Right atrium auricular region (tissue), 2 donors: ENCODE results near the gene CDCA8. TPM values are rescaled to one million over a fixed set of nuclear protein-coding genes. Genes with fewer than 3 reads are reported as not detected.
A peak's percentile ranks its signal among the peaks of the same experiment; 100 is the strongest.

ENCODE experiments used
- DNase-seq: peaks from one replicate; pipeline ENCODE4 v3.0.0-alpha.2; 2019; ENCODE audit warnings: low spot score
- H3K27ac ChIP-seq, 2 donors: fragments of 200-600 bp; sonication (generic); 1 replicate in 1 of 2; 2 replicates in 1 of 2; pipeline ENCODE4 v1.5.1; 2016 to 2019
- H3K27me3 ChIP-seq, 2 donors: fragments of 200-600 bp; sonication (generic); one replicate each; pipeline versions ENCODE4 v1.5.1 to v1.6.0; 2017 to 2019
- H3K36me3 ChIP-seq: fragments of 200-600 bp; sonication (generic); one replicate; pipeline ENCODE4 v1.5.1; 2016
- H3K4me1 ChIP-seq, 2 donors: fragments of 200-600 bp; sonication (generic); one replicate each; pipeline versions ENCODE4 v1.5.1 to v1.6.0; 2017 to 2019
- H3K4me3 ChIP-seq, 2 donors: fragments of 200-600 bp; sonication (generic); 1 replicate in 1 of 2; 2 replicates in 1 of 2; pipeline ENCODE4 v1.5.1; 2017 to 2019; ENCODE audit warnings: mild to moderate bottlenecking in 1 of 2, moderate library complexity in 1 of 2
- H3K9me3 ChIP-seq, 2 donors: fragments of 200-600 bp; sonication (generic); one replicate each; pipeline ENCODE4 v1.5.1; 2019
- total RNA-seq, 2 donors: library from RNA; depleted of rRNA; stranded (reverse); fragments of >200 nt; gene quantifications; one replicate each; pipeline ENCODE4 v1.1.0, GENCODE V29; 2016
- TF ChIP-seq, protein P1 (sequence below), 2 donors: fragments of 200-600 bp; sonication (generic); IDR thresholded peaks; one replicate each; pipeline ENCODE4 v1.5.1; 2019; ENCODE audit warnings: antibody characterized with exemption in 2 of 2

The CDCA8 gene
- total RNA-seq, 2 donors from 2014 or later, result 0.48 to 0.55 TPM

DNA sequence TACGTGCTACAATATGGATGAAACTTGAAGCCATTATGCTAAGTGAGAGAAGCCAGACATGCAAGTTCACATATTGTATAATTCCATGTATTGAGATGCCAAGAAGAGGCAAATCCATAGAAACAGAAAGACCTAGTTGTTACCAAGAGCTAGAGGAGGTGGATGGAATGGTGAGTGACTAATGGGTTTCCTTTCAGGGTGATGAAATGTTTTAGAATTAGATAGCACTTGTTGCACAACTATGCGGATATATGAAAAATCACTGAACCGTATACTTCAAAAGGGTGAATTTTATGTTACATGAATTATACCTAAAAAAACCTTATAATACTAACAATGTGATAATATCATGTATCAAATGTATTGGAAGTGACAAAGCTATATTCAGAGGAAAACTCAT lies 54.5 kb downstream of the CDCA8 start:
- Histone ChIP-seq H3K9me3 (peaks cover 0 to 11% of the 10 kb centered on the region in 2 donors), H3K27ac (no peak overlapping the region), H3K4me1 (no peaks in the 10 kb centered on the region), H3K36me3 (no peaks in the 10 kb centered on the region), H3K4me3 (no peak overlapping the region), H3K27me3 (no peaks in the 10 kb centered on the region)
- DNase-seq, result no peak
- TF ChIP-seq, protein P1, sequence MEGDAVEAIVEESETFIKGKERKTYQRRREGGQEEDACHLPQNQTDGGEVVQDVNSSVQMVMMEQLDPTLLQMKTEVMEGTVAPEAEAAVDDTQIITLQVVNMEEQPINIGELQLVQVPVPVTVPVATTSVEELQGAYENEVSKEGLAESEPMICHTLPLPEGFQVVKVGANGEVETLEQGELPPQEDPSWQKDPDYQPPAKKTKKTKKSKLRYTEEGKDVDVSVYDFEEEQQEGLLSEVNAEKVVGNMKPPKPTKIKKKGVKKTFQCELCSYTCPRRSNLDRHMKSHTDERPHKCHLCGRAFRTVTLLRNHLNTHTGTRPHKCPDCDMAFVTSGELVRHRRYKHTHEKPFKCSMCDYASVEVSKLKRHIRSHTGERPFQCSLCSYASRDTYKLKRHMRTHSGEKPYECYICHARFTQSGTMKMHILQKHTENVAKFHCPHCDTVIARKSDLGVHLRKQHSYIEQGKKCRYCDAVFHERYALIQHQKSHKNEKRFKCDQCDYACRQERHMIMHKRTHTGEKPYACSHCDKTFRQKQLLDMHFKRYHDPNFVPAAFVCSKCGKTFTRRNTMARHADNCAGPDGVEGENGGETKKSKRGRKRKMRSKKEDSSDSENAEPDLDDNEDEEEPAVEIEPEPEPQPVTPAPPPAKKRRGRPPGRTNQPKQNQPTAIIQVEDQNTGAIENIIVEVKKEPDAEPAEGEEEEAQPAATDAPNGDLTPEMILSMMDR (IDR thresholded peaks at IDR 0.05), result no peak

DNA sequence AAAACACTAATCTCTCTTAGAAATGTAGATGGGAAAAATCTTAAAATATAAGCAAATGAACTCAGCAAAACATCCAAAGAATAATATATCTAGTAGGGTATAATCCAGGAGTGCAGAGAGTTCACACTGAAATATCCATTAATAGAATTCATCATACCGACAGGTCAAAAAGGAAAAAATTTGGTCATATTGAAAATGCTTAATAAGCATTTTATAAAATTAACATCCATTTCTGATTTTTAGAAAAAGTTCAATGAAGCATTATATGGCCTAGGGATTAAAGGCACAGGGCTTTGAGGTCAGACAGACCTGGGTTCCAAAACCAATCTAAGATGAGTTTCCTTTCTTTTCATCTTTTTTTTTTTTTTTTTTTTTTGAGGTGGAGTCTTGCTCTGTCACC lies 56.2 kb downstream of the CDCA8 start:
- no peak overlapping the region for H3K4me3 ChIP-seq
- H3K9me3 ChIP-seq, result peaks cover 0 to 11% of the 10 kb centered on the region in 2 donors
- H3K4me1 ChIP-seq, result no peaks in the 10 kb centered on the region
- H3K27ac ChIP-seq, result no peak overlapping the region
- H3K36me3 ChIP-seq, result no peaks in the 10 kb centered on the region
- no peak for DNase-seq
- no peaks in the 10 kb centered on the region for H3K27me3 ChIP-seq
- TF ChIP-seq, protein P1 (IDR thresholded peaks at IDR 0.05), result no peak

DNA sequence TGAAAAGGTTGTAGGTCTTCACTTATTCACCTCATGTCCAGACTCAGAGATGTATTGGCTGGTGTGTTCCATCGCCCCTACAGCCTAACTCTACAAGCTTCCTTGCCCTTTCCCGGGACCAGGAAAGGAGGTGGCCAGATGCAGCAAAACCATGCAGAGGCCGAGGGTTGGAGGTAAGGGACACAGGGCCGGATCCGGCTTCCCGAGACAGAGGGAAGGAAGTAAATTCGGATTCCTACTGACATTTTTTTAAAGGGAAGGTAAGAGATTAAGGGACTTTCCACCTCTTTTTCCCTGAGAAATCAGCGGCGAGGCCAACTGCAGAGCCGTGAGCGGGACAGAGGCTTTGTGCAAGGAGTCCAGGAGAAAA lies 59.9 kb downstream of the CDCA8 start:
- no peak for DNase-seq
- TF ChIP-seq, protein P1 (IDR thresholded peaks at IDR 0.05), result no peak
- no peaks in the 10 kb centered on the region for H3K36me3 ChIP-seq
- peaks cover 0 to under 1% of the 10 kb centered on the region in 2 donors for H3K9me3 ChIP-seq
- no peaks in the 10 kb centered on the region for H3K4me1 ChIP-seq
- no peak overlapping the region for H3K4me3 ChIP-seq
- peaks cover 0 to 5% of the 10 kb centered on the region in 2 donors for H3K27me3 ChIP-seq
- H3K27ac ChIP-seq, result no peak overlapping the region

DNA sequence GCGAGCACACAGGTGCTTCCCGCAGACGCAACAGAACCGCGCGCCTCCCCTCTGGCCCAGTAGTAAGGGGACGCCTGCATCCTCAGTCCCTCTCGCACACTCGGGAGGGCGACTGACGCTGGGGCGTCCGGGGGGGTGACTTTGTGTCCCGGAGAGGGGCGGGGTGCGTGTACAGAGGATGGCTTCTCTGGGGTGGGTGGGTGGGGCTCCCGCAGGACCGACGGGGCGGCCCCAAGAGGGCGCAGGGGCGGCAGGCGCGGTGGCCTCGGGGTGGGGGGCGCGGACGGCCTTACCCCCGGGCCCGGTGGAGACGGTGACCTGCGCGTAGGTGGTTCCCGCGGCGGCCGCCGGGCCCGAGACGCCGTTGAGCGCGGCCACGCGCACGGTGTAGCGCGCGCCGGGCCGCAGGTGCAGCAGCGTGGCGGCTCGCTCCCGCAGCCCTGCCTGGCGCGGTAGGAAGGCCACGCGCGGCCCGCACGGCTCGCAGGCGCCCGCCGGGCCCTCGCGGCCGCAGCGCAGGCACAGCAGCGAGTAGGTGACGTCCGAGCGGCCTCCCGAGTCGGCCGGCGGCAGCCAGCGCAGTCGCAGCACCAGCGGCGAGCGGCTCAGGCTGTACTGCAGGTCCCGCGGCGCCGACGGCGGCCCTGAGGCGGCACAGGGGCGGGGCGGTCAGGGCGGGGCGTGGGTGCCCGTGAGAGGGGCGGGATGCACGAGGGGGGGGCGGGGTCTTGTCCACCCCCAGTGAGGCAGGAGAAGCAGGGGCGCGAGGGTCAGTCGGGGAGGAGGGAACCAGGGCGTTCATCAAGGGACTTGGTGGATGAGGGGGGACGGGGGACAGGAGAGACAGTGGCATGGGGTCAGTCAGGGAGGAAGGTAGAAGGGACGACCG lies 60.5 kb downstream of the CDCA8 start:
- H3K27ac ChIP-seq, result no peak overlapping the region
- no peak for DNase-seq
- TF ChIP-seq, protein P1 (IDR thresholded peaks at IDR 0.05), result no peak
- H3K9me3 ChIP-seq, result no peaks in the 10 kb centered on the region
- no peaks in the 10 kb centered on the region for H3K4me1 ChIP-seq
- no peaks in the 10 kb centered on the region for H3K36me3 ChIP-seq
- H3K4me3 ChIP-seq, result peak overlapping the region in 1 of 2 donors; percentile 34
- H3K27me3 ChIP-seq, result peaks cover 0 to 5% of the 10 kb centered on the region in 2 donors

DNA sequence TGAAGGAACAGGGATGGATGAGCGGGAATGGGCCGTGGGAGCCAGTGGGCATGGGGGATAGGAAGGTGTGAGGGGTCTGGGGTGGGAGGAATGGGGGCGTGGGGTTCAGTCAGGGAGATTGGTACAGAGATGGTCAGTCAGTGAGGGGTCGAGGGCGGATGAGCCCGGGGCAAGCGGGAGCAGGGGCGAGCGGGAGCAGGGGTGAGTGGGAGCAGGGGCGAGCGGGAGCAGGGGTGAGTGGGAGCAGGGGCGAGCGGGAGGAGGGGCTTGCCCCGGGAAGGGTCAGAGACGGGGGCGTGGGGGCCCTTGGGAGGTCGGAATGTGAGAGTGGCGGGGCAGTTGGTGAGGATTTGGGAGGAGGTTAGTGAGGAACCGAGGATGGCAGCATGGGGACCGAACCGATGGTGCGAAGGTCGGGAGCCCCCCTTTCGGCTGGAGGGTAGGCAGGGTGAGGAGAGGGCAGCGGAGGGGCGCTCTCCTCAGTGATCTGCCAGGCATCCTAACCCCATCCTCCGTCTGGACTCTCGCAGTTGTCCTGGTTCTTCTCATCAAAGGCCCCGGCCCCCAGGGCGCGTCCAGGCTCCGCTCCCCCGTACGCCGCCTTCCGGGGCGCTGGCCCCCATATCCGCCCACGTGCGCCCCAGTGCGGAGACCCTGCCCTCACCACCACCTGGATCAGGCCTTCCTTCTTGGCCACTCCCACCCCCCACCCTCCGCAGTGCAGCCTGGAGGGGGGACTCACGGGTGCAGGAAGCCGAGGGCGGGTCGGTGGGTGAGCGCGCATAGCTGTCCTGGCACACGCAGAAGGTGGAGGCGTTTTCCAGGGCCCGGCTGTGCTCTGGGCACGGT lies 61.4 kb downstream of the CDCA8 start:
- TF ChIP-seq, protein P1 (IDR thresholded peaks at IDR 0.05), result no peak
- peaks cover 0 to 5% of the 10 kb centered on the region in 2 donors for H3K27me3 ChIP-seq
- no peak overlapping the region for H3K27ac ChIP-seq
- H3K9me3 ChIP-seq, result no peaks in the 10 kb centered on the region
- no peaks in the 10 kb centered on the region for H3K4me1 ChIP-seq
- H3K4me3 ChIP-seq, result peak overlapping the region in 1 of 2 donors; percentile 34
- no peaks in the 10 kb centered on the region for H3K36me3 ChIP-seq
- DNase-seq, result no peak
